HG03442 (cell line): ENCODE measurements around the gene TGOLN2.
"Not testable (repeated sequence)": the region's sequence is repeated elsewhere in the genome, so short reads cannot be mapped to it uniquely, and the experiment has no call there.

Experiments used
- ATAC-seq: cut with Tn5 transposase; IDR thresholded peaks from one replicate; pipeline ENCODE4 v1.9.1; 2021; ENCODE audit warnings: mild to moderate bottlenecking, moderate library complexity; ENCODE audit not compliant: unreplicated experiment

Gene TGOLN2

DNA sequence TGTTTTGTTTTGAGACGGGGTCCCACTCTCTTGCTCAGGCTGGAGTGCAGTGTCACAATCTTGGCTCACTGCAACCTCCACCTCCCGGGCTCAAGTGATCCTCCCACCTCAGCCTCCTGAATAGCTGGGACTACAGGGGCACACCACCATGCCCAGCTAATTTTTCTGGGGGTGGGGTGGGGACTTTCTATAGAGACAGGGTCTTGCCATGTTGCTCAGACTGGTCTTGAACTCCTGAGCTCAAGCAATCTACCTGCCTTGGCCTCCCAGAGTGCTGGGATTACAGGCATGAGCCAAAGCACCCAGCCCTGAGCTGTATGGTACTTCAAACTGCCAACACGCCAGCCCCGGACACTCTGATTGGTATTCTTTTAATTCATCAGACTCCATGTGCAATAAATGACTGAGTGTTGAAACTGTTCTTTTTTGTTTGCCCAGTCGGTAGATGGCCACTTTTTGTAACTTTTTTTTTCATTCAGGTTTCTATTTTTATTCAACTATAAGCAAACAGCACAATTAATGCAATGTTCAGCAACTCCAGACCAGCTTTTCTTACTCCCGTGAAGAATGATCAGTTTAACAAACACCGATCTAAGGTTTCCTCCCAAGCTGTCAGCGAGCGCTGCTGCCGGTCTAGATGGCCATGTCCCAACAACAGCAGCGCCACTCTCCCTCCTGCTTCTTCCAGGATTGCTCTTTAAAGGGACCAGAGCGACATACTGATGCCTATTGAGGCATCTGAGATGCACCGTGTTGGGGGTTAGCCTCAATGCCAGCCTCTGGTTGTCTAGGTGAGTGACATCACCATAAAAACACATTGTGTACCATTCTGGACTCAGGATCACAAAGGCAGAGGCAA is 12.5 kb upstream of the TGOLN2 start:
- no peak for ATAC-seq

DNA sequence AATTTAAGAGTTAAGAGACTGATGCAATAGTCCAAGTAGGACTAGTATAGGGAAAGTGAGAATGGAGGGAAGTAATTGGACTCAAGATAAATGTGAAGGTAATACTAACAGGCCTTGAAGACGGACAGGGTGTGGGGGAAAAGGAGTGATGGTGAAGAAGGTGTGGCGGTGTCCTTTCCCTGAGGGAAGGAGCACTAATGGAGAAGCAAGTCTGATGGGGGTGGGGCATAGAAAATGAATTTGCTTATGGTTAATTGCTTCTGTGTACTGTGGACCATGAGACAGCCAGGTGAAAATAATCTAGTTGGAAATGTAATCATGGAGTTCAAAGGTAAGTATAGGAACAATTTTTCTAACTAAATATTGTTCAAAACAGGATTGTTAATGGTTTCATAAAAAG is 7.1 kb upstream of the TGOLN2 start:
- no peak for ATAC-seq

DNA sequence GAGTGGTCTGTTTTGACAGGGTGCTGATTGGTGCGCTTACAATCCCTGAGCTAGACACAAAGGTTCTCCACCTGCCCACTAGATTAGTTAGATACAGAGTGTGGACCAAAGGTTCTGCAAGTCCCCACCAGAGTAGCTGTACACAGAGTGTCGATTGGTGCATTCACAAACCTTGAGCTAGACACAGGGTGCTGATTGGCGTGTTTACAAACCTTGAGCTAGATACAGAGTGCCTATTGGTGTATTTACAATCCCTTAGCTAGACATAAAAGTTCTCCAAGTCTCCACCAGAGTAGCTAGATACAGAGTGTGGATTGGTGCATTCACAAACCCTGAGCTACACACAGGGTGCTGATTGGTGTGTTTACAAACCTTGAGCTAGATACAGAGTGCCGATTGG is 6.1 kb upstream of the TGOLN2 start:
- not testable (repeated sequence) for ATAC-seq

DNA sequence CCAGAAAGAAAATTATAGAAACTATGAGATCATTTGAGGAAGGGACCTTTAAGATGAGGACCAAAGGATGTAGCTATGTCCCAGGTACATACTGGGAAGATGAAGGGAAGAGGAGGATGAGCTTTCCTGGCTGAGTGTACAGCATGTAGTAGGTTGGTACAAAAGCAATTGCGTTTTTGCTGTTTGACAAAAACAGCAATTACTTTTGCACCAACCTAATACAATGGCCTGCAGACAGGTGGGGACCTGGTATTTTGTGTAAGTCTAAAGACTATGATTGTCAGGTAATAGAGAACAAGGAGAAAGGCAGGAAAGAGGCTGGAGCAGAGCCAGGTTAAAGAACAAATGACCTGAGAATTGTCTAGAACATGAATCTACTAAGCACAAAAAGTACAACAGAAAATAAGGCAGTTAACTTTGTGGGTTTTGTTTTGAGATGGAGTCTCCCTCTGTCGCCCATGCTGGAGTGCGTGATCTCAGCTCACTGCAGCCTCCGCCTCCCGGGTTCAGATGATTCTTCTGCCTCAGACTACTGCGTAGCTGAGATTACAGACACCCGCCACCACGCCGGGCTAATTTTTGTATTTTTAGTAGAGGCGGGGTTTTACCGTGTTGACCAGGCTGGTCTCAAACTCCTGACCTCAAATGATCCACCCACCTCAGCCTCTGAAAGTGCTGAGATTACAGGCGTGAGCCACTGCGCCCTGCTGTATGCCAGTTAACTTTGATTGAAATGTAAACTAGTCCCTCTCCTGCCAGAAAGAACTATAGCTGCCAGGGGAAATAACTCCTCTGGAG is 3.2 kb upstream of the TGOLN2 start:
- ATAC-seq = no peak

DNA sequence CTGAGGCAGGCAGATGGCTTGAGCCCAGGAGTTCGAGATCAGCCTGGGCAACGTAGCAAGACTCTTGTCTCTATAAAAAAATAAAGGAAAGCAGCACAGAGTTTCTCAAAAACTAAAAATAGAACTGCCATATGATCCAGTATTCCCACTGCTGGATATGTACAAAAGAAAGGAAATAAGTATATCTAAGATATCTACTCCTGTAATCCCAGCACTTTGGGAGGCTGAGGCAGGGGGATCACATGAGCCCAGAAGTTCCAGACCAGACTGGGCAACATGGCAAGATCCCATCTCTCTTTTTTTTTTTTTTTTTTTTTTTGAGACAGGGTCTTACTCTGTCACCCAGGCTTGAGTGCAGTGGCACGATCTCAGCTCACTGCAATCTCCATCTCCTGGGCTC is 1.9 kb upstream of the TGOLN2 start:
- not testable (repeated sequence) for ATAC-seq

DNA sequence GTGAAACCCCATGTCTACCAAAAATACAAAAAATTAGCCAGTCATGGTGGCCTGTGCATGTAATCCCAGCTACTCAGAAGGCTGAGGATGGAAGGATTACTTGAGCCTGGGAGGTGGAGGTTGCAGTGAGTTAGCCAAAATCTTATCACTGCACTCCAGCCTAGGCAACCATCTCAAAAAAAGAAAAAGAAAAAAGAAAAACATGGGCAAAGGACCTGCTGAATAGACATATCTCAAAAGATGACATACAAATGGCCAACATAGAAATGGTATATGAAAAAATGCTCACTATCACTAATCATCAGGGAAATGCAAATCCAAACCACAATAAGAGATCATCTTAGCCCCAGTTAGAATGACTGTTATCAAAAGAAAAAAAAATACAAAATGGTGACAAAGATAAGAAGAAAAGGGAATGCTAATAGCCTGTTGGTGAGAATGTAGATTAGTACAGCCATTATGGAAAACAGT is 1.4 kb upstream of the TGOLN2 start:
- ATAC-seq = no peak

DNA sequence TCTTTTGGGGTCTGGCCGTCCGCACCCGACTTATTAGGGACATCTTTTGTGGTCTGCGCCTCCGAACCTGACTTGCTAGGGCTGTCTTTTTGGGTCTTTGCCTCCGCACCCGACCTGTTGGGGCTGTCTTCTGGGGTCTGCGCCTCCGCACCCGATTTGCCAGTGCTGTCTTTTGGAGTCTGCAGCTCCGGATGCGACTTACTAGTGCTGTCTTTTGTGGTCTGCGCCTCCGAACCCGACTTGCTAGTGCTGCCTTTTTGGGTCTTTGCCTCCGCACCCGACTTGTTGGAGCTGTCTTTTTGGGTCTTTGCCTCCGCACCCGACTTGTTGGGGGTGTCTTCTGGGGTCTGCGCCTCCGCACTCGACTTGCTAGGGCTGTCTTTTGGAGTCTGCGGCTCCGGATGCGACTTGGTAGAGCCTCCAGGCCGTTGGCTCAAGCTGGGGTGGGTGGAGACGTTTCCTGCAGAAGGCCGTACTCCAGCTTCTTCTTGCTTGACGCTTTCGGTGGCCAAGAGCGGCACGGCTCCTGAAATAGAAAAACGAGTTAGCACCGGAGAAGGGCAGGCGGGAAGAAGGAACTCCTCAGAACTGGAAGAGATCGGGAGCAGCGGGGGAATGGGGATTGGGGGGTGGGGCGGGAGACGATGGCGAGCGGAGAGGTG is 498 bp downstream of the TGOLN2 start:
- no peak for ATAC-seq

DNA sequence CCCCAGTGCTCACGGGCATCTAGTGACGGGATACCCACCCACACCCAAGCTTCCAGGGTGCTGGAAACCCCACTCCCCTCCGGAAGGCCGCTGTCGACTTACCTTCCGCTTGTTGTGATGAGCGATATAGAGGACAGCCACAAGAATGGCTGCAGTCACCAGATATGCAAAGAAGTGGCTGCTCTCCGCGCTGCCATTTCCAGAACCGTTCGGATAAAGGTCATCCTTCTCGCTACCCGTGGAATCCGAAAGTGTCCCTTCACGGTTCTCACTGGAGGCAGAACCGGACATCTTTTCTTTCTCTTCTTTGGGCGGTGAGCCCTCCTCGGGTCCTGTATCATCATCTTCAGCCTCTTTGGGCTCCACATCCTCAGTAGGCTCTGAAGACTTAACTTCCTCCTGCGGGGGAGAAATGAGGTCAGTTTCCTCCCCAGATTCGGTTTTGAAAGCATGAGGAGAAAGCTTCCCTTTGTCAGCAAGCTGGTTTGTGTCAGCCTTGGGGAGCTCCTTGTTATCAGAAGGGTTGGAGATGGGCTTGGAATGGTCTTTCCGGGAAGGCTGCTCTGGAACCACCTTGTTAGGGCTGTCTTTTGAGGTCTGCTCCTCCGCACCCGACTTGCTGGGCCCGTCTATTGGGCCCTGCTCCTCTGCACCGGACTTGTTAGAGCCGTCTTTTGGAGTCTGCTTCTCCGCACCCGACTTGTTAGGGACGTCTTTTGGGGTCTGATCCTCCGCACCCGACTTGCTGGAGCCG is 1.2 kb downstream of the TGOLN2 start:
- peak; percentile 30 for ATAC-seq

DNA sequence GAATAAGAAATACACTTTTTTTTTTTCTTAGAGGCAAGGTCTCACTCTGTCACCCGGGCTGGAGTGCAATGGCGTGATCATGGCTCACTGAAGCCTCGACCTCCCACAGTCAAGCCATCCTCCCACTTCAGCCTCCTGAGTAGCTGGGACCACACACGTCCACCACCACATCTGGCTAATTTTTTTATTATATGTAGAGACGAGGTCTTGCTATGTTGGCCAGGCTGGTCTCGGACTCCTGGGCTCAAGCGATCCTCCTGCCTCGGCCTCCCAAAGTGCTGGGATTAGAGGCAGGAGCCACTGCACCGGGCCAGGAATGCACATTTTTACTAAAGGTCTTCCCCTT is 2.4 kb downstream of the TGOLN2 start:
- ATAC-seq = no peak

DNA sequence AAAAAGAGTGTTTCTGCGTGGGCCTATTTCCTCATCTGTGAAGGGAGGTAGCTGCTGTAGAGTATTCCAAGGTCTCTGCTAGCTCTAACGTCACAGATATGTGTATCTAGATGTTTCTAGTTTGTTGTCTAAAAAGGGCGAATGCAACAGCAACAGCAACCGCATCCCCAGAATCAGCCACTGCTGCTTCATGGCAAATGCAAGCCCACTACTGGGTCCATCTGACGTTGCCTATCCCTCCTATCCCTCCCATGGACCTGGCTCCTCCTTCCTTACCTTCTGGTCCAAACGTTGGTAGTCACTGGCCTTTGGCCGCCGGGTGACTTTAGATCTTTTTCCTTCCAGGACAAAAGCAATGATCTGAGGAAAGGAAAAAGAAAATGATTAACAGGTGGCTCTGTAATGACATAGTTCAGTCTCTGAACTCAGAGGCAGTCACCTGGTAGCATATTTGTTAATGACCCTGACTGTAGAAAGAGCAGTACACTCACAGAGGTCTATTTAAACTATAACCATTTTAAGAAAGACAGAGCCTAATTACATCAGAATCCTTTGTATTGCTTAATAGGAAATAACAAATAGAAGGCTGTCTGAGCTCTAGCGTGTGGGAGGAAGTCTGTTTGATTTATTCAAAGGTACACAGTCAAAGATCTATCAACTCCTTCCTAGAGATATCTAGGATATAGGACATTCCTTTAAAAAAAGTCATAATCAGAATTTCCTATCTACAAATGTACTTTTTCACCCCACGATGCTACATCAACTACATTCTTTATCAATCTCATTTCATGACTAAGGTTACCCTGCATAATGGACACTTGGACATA is 2.9 kb downstream of the TGOLN2 start:
- ATAC-seq = no peak

DNA sequence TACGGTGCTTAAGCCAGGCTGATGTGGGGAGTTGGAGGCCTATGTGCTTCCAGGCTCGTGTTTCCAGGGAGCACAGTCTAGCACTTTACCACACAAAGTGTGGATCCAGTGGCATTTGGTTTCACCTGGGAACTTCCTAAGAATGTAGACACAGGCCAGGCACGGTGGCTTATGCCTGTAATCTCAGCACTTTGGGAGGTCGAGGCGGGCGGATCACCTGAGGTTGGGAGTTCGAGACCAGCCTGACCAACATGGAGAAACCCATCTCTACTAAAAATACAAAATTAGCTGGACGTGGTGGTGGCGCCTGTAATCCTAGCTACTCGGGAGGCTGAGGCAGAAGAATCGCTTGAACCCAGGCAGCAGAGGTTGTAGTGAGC is 3.8 kb downstream of the TGOLN2 start:
- ATAC-seq = not testable (repeated sequence)

DNA sequence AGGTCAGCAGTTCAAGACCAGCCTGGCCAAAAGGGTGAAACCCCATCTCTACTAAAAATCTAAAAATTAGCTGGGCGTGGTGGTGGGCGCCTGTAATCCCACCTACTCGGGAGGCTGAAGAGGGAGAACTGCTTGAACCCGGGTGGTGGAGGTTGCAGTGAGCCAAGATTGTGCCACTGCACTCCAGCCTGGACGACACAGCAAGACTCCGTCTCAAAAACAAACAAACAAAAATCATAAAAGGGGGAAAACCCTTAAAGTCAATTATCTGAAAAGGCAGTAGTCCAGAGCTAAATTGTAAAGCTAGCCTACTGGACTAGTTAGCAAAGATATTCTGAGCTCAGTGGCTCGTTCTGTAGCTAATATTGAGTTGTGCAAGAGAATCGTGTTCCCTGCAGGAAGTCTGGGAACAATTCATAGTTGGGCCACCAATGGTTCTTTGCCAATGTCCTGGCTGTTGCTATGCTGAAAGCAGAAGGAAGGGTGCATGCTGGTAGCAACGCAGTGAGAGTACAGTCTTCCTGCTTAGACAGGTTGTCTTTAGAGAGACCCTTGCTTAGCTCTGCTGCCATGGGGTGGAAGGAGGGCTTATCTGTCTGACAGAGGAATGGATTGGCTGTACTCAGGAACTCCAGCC is 4.3 kb downstream of the TGOLN2 start:
- no peak for ATAC-seq

DNA sequence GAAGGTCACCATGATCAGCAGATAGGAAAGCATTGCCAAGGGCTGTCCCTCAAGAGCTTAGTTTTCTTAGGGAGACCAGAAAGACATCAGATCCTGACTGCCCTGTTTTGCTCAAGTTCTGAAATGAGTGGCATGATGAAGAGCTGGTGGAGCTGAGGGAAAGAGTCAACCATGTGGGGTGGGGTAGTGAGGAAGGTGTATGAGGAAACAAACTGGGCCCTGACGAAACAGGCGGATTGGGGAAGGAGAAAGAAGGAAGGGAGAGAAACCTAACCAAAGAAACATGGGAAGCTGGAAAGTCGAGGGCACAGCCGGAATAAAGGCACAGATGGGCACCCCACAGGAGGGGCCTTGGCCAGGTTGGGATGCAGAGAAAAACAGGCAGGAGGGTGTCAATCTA is 8.0 kb downstream of the TGOLN2 start:
- no peak for ATAC-seq

DNA sequence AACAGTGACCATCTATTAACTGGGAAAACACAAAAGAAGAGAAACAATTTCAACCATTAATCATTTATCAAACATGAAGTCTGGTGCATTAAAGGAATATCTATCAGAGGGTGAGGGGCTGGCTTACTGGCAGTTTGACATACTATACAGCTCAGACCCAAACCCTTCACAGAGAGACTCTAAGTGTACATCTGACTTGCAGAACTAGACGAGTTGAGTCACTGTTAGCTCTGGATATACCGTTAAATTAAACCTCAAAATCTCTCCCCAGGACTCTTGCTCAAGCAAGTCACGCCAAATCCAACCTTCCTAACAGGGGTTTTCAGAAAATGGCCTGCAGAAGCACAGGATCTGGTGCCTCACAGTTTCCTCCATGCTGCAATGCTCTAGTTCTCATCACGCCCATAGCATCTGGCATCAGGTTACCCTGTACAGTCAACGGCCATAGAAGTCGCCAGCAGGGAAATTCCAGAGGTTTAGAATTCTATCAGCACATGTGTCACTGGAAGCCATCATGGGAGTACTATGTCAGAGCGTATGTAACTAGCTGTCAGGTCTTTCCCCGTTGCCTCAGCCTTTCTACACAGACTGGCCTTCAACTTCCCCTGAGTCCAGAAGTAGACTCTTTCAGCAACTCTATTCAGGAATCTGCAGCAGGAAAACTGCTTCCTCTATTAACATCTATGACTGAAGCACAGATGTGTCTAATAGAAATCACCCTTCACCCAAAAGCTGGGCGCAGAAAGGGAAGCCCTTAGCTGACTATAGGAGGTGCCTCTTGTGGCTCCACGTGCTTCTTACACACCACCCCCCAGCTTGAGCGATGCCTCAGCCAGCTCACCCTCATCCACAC is 9.3 kb downstream of the TGOLN2 start:
- peak; percentile 75 for ATAC-seq

DNA sequence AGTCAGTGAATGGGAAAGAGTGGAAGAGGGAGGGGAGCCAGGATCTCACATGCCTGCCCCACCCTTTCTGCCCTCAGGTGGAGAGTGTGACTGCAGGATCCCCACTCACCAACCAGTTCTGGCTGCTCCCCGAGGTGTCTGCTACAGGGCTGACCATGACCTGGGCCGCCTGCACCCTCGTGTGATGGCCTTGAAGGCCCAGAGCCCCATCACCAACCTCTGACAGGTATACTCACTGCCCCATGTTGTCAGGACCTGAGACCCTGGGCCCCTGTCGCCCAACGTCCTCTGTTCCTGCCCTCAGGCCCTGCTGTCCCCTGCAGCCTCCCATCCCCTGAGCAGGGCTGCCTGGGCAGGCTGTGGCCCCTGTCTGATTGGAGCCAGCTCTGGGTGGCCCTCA is 11.9 kb downstream of the TGOLN2 start:
- ATAC-seq = not testable (repeated sequence)

DNA sequence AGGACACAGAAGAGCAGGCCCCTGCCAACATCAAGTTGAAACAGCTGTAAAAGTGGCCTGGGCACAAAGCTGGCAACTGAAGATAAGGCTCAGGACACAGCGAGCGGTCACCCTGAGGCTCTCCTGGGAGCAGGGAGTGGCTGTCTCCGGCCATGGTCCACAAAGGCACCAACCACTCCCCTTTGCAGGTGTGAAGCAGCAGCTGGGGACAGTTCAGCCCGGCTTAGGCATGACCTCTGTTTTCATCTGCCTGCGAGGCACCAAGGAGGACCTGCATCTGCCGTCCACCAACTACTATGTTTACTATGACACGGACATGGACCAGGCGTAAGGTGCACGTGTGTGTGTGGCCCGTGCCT is 12.9 kb downstream of the TGOLN2 start:
- ATAC-seq = no peak

DNA sequence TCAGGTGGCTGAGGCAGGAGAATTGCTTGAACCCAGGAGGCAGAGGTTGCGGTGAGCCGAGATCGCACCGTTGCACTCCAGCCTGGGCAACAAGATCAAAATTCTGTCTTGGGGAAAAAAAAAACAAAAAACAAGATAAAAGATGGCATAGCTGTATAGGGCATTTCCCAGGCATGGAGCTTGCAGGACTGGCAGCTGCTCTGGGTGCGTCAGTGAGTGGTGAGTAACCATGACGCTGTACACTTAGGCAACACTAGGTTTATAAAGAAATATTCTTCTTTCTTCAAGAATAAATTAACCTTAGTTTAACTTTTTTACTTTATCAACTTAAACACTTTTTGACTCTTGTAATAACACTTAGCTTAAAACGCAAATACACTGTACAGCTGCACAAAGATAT is 15.4 kb downstream of the TGOLN2 start:
- ATAC-seq = no peak

DNA sequence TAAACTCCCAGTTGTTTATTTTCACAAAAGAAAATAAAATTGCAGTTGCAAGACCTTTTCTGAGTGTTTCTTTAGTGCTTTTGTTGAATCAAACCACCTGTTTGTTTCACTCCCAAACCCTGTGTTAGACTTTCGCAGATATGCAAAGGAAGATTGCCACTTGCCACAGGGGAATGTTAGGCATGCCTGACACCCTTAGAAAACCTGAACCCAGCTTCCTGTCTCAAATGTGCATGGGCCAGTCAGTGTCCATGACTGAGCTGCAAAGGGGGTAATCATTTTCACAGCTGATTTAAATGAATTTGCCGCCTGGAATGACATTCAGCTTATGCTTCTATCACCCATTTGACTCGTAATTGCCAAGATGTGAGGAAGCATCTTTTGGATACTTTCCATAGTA is 17.5 kb downstream of the TGOLN2 start:
- no peak for ATAC-seq
